Endodermal cell (in vitro differentiated cells): ENCODE measurements around the gene RALGAPA2. TPM values are rescaled to one million over a fixed set of nuclear protein-coding genes. Genes with fewer than 3 reads are reported as not detected.

ENCODE experiments used
- DNase-seq: peaks from one replicate; pipeline ENCODE4 v3.0.0-alpha.2; 2017
- H3K27ac ChIP-seq: 2 replicates; pipeline ENCODE4 v1.5.1; 2013; ENCODE audit warnings: mild to moderate bottlenecking, low read depth, low read length, moderate library complexity
- H3K27me3 ChIP-seq: 2 replicates; pipeline ENCODE4 v1.6.1; 2013; ENCODE audit warnings: mild to moderate bottlenecking, low read length, moderate library complexity; ENCODE audit not compliant: insufficient read depth, control insufficient read depth, poor library complexity, severe bottlenecking
- H3K36me3 ChIP-seq: 2 replicates; pipeline ENCODE4 v1.7.0; 2013; ENCODE audit warnings: mild to moderate bottlenecking, low read length, moderate library complexity; ENCODE audit not compliant: control insufficient read depth, insufficient read depth
- H3K4me1 ChIP-seq: one replicate; pipeline ENCODE4 v1.7.0; 2013; ENCODE audit warnings: low read length; ENCODE audit not compliant: control insufficient read depth, insufficient read depth
- H3K4me3 ChIP-seq: 2 replicates; pipeline ENCODE4 v1.5.1; 2013; ENCODE audit warnings: mild to moderate bottlenecking, low read length, moderate library complexity
- H3K9ac ChIP-seq: 2 replicates; pipeline ENCODE4 v1.6.1; 2013; ENCODE audit warnings: mild to moderate bottlenecking, low read length, moderate library complexity; ENCODE audit not compliant: poor library complexity, severe bottlenecking; ENCODE audit errors: extremely low read depth
- H3K9me3 ChIP-seq: 2 replicates; pipeline ENCODE4 v1.6.1; 2013; ENCODE audit warnings: mild to moderate bottlenecking, low read length, moderate library complexity; ENCODE audit not compliant: control insufficient read depth
- H3K27ac Mint-ChIP-seq: 2 replicates; pipeline ENCODE4 v1.8.0; 2020; ENCODE audit warnings: mixed read lengths
- H3K27me3 Mint-ChIP-seq: 2 replicates; pipeline ENCODE4 v1.8.0; 2021; ENCODE audit warnings: mild to moderate bottlenecking, mixed read lengths; ENCODE audit not compliant: insufficient read depth
- H3K36me3 Mint-ChIP-seq: 2 replicates; pipeline ENCODE4 v1.8.0; 2020; ENCODE audit warnings: low read depth, mixed read lengths
- H3K4me1 Mint-ChIP-seq: 2 replicates; pipeline ENCODE4 v1.8.0; 2020; ENCODE audit warnings: mixed read lengths
- H3K4me3 Mint-ChIP-seq: 2 replicates; pipeline ENCODE4 v1.8.0; 2020; ENCODE audit warnings: mild to moderate bottlenecking, moderate library complexity, mixed read lengths
- H3K9me3 Mint-ChIP-seq: 2 replicates; pipeline ENCODE4 v1.8.0; 2020; ENCODE audit warnings: mild to moderate bottlenecking, mixed read lengths
- CTCF ChIP-seq: fragments of 200-600 bp; sonication (generic); conservative IDR thresholded peaks from 2 replicates; pipeline ENCODE4 v1.5.0; 2021; ENCODE audit warnings: antibody characterized with exemption, mild to moderate bottlenecking
- WGBS, 2 experiments: methylation state at CpG; one replicate each; pipeline versions ENCODE4 v1.1.5 to v1.1.7; 2013; ENCODE audit warnings: missing lambda C conversion rate in 2 of 2, mixed read lengths in 1 of 2; ENCODE audit not compliant: insufficient coverage in 1 of 2, insufficient read length in 1 of 2; 5-methylcytosine and 5-hydroxymethylcytosine counted together
- total RNA-seq, 2 donors: library from RNA; stranded (reverse); fragmentation: NEBNext Ultra II Directional in 1 of 2; extraction: Animal tissue kit (Norgen Biotek cat#: 25700) in 1 of 2; gene quantifications; 2 replicates in 1 of 2; 3 replicates in 1 of 2; pipeline ENCODE4 v1.2.1, GENCODE V29; 2021

The RALGAPA2 gene
- total RNA-seq, 2 donors from 2014 or later, result 19.5 to 24.6 TPM

GRCh38 chr20:20743511-20744169, 31.2 kb upstream of the RALGAPA2 start:
- 33 to 34% methylated on average over 14 to 15 of the region's 15 CpGs for WGBS, 2 experiments
- Mint-ChIP-seq H3K9me3 (peaks cover 1% of the 10 kb centered on the region), H3K4me1 (peaks cover 23% of the 10 kb centered on the region), H3K4me3 (peak overlapping the region; percentile 17), H3K27ac (peak overlapping the region; percentile 74), H3K27me3 (peaks cover 2% of the 10 kb centered on the region), H3K36me3 (no peaks in the 10 kb centered on the region)
- Histone ChIP-seq H3K27ac (peak overlapping the region; percentile 92), H3K36me3 (no peaks in the 10 kb centered on the region), H3K9ac (peak overlapping the region; percentile 41), H3K4me3 (peak overlapping the region; percentile 61), H3K4me1 (peaks cover 6% of the 10 kb centered on the region), H3K27me3 (no peaks in the 10 kb centered on the region), H3K9me3 (peaks cover 1% of the 10 kb centered on the region)
- no peak for TF ChIP-seq CTCF
- peak; percentile 75 for DNase-seq

- no peak overlapping the region for H3K9ac ChIP-seq
- no peaks in the 10 kb centered on the region for H3K9me3 Mint-ChIP-seq
- no peak overlapping the region for H3K27ac Mint-ChIP-seq
- H3K27ac ChIP-seq, result no peak overlapping the region
- no peaks in the 10 kb centered on the region for H3K36me3 Mint-ChIP-seq
- no peaks in the 10 kb centered on the region for H3K9me3 ChIP-seq
- no peaks in the 10 kb centered on the region for H3K27me3 ChIP-seq
- peaks cover 6% of the 10 kb centered on the region for H3K4me1 ChIP-seq
- no peak overlapping the region for H3K4me3 ChIP-seq
- H3K4me3 Mint-ChIP-seq, result no peak overlapping the region
- DNase-seq, result no peak
- no peaks in the 10 kb centered on the region for H3K36me3 ChIP-seq
- H3K27me3 Mint-ChIP-seq, result peaks cover 2% of the 10 kb centered on the region
- H3K4me1 Mint-ChIP-seq, result peaks cover 23% of the 10 kb centered on the region
- no peak for TF ChIP-seq CTCF
- WGBS, 2 experiments, result 92 to 94% methylated on average over 7 to 10 of the region's 10 CpGs
Observed at GRCh38 chr20:20741087-20742045, 28.9 kb upstream of the RALGAPA2 start.

GRCh38 chr20:20740541-20740940, 28.1 kb upstream of the RALGAPA2 start:
- no peaks in the 10 kb centered on the region for H3K27me3 ChIP-seq
- Mint-ChIP-seq H3K27ac (no peak overlapping the region), H3K36me3 (no peaks in the 10 kb centered on the region), H3K9me3 (no peaks in the 10 kb centered on the region), H3K27me3 (peaks cover 2% of the 10 kb centered on the region), H3K4me1 (peaks cover 23% of the 10 kb centered on the region), H3K4me3 (no peak overlapping the region)
- no peak overlapping the region for H3K9ac ChIP-seq
- H3K27ac ChIP-seq, result no peak overlapping the region
- H3K9me3 ChIP-seq, result no peaks in the 10 kb centered on the region
- TF ChIP-seq CTCF, result no peak
- no peaks in the 10 kb centered on the region for H3K36me3 ChIP-seq
- H3K4me3 ChIP-seq, result no peak overlapping the region
- 94 to 96% methylated on average over 3 to 4 of the region's 4 CpGs for WGBS, 2 experiments
- H3K4me1 ChIP-seq, result peaks cover 6% of the 10 kb centered on the region
- DNase-seq, result no peak
